Progenitor cell of endocrine pancreas (in vitro differentiated cells): Measurements from ENCODE around the gene AFAP1L1. TPM values are rescaled to one million over a fixed set of nuclear protein-coding genes. Genes with fewer than 3 reads are reported as not detected.

ENCODE experiments used
- DNase-seq: peaks from one replicate; pipeline ENCODE4 v3.0.0; 2021; ENCODE audit warnings: low spot score; ENCODE audit not compliant: unreplicated experiment
- H3K27ac Mint-ChIP-seq: 2 replicates; pipeline ENCODE4 v1.8.0; 2021; ENCODE audit warnings: mild to moderate bottlenecking, moderate library complexity, mixed read lengths
- H3K27me3 Mint-ChIP-seq: 2 replicates; pipeline ENCODE4 v1.8.0; 2021; ENCODE audit warnings: mixed read lengths
- H3K36me3 Mint-ChIP-seq: 2 replicates; pipeline ENCODE4 v1.8.0; 2022; ENCODE audit warnings: mixed read lengths; ENCODE audit not compliant: insufficient read depth
- H3K4me1 Mint-ChIP-seq: 2 replicates; pipeline ENCODE4 v1.8.0; 2021; ENCODE audit warnings: low read depth, mixed read lengths
- H3K4me3 Mint-ChIP-seq: 2 replicates; pipeline ENCODE4 v1.8.0; 2021; ENCODE audit warnings: low read depth, mild to moderate bottlenecking, moderate library complexity, mixed read lengths
- H3K9me3 Mint-ChIP-seq: 2 replicates; pipeline ENCODE4 v1.8.0; 2021; ENCODE audit warnings: low read depth, mixed read lengths
- total RNA-seq: library from RNA; stranded (reverse); gene quantifications from 2 replicates; pipeline ENCODE4 v1.2.1, GENCODE V29; 2021
- TF ChIP-seq, protein P1 (sequence below): fragments of 200-600 bp; sonication (generic); IDR thresholded peaks from one replicate; pipeline ENCODE4 v1.5.0; 2021; ENCODE audit warnings: antibody characterized with exemption, mild to moderate bottlenecking; ENCODE audit not compliant: unreplicated experiment

The AFAP1L1 gene
- total RNA-seq, 1 donor from 2014 or later: 0.69 TPM

DNA sequence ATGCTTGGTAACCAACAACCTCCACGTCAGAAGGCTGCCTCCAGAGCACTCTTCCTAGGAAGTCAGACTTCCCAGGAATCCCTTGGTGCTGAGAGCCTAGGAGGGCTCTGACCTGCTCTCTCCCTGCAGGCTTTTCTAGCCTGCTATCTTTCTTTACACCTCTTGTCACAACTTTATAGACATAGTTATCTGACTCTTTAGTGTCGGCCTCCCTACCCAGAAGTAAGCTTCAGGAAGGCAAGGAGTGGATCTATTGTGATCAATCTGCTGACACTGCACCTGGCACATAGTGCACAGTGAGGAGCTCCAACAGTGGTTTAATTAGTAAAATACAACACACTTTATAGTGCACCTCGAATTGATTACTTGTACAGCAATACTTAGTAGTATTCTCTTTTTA, 2.3 kb downstream of the AFAP1L1 start:
- no peak for DNase-seq
- H3K9me3 Mint-ChIP-seq: peaks cover 3% of the 10 kb centered on the region
- no peak overlapping the region for H3K4me3 Mint-ChIP-seq
- peaks cover 17% of the 10 kb centered on the region for H3K4me1 Mint-ChIP-seq
- H3K27ac Mint-ChIP-seq: peak overlapping the region; percentile 71
- H3K36me3 Mint-ChIP-seq: no peaks in the 10 kb centered on the region
- peaks cover 53% of the 10 kb centered on the region for H3K27me3 Mint-ChIP-seq
- TF ChIP-seq, protein P1, sequence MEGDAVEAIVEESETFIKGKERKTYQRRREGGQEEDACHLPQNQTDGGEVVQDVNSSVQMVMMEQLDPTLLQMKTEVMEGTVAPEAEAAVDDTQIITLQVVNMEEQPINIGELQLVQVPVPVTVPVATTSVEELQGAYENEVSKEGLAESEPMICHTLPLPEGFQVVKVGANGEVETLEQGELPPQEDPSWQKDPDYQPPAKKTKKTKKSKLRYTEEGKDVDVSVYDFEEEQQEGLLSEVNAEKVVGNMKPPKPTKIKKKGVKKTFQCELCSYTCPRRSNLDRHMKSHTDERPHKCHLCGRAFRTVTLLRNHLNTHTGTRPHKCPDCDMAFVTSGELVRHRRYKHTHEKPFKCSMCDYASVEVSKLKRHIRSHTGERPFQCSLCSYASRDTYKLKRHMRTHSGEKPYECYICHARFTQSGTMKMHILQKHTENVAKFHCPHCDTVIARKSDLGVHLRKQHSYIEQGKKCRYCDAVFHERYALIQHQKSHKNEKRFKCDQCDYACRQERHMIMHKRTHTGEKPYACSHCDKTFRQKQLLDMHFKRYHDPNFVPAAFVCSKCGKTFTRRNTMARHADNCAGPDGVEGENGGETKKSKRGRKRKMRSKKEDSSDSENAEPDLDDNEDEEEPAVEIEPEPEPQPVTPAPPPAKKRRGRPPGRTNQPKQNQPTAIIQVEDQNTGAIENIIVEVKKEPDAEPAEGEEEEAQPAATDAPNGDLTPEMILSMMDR: no peak

DNA sequence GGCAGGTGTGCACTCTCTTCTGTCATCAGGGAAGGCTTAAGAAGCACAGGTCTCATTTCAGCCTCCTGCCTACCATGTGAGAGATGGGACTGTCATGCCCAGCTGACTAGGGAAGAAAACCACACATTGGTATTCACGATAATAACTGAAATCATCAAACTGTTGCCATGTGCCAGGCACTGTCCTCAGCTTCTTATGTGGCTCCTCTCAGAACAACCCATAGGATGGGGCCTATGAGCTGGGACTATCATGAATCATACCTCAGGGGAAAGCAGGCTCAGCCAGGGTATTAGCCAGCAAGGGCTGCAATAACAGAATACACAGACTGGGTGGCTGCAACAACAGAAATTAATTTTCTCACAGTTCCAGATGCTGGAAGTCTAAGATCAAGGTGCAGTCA, 3.3 kb downstream of the AFAP1L1 start:
- H3K9me3 Mint-ChIP-seq: no peaks in the 10 kb centered on the region

DNA sequence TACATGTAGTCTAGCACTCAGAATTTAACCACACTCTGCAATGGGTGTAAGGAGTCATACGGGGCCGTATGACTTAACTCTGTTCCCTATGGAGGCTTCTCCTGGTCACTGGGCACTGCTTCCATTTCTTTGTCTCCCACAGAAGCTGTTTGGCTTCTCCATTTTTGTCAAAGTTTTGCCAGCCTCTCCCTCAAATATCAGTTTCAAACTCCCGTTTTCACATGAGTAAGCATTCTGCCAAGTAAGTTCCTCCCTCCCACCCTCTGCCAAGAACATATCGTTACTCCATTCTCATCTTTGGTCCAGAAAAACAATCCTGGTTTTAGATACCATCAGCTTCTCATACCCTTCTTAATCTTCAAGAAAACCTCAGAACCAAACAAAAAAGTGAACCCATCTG, 6.1 kb downstream of the AFAP1L1 start:
- Mint-ChIP-seq H3K4me1 (peaks cover 11% of the 10 kb centered on the region), H3K4me3 (no peak overlapping the region), H3K9me3 (no peaks in the 10 kb centered on the region), H3K27ac (no peak overlapping the region), H3K27me3 (peaks cover 53% of the 10 kb centered on the region), H3K36me3 (no peaks in the 10 kb centered on the region)
- no peak for DNase-seq
- TF ChIP-seq, protein P1: no peak

More for the DNA sequence above, 3.3 kb downstream of the AFAP1L1 start:
- TF ChIP-seq, protein P1: no peak
- peaks cover 17% of the 10 kb centered on the region for H3K4me1 Mint-ChIP-seq
- no peaks in the 10 kb centered on the region for H3K36me3 Mint-ChIP-seq
- no peak overlapping the region for H3K27ac Mint-ChIP-seq
- no peak overlapping the region for H3K4me3 Mint-ChIP-seq
- DNase-seq: no peak
- H3K27me3 Mint-ChIP-seq: peaks cover 58% of the 10 kb centered on the region

DNA sequence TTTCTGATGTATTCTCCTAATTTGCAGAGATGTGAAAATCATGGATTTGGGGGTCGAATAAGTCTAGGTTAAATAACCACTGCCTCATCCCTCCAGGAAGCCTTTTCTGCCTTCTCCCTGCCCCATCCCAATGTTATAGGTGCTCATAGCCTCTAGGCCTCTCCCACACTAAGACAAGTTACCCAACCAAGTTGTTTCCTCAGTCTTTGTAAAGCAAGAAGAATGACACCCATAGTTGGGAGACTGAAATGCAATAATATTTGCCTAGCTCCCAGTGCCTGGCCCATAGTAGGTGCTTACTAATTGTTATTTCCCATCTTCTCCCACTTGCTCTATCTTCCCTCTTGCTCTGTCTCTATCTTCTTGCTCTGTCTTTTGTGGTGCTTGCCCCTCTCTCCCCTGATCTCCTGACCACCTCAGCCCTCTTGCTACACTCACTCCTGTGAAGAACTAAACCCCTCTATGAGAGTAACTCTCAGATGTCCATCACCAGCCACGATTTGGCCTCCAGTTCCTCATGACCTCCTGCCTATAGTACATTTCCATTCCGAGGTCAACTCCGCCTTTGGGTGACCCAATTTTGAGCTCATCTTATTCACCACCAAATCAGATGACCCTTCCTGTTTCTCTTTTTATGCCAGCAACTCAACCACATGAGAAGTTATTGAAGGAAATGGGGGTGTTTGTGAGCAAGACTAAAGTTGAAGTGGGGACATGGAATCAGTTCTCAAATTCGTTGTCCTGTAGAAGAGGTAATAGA, 7.0 kb downstream of the AFAP1L1 start:
- TF ChIP-seq, protein P1: no peak
- no peaks in the 10 kb centered on the region for H3K36me3 Mint-ChIP-seq
- peaks cover 50% of the 10 kb centered on the region for H3K27me3 Mint-ChIP-seq

DNA sequence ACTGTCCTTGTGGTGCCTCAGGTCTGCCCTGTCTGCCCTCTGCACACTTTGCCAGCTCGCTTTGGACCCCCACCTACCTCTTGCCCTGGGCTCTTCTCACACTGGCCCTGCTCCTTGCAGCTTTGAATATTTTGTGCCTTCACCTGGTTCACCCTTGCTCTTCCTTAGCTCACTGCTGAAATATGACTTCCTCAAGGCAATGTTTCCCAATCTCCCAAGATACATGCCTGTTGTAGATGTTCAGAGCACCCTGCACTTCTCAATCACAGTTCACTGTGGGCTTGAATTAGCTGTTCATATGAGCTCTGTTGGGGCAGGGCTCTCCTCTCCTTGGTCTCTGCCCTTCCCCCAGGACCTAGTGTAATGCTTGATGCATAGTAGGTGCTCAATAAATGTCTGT, 8.0 kb downstream of the AFAP1L1 start:
- no peaks in the 10 kb centered on the region for H3K9me3 Mint-ChIP-seq
- no peak overlapping the region for H3K27ac Mint-ChIP-seq
- TF ChIP-seq, protein P1: no peak

More for the DNA sequence above, 7.0 kb downstream of the AFAP1L1 start:
- H3K9me3 Mint-ChIP-seq: no peaks in the 10 kb centered on the region
- H3K4me3 Mint-ChIP-seq: no peak overlapping the region
- H3K27ac Mint-ChIP-seq: no peak overlapping the region
- no peak for DNase-seq
- H3K4me1 Mint-ChIP-seq: peaks cover 4% of the 10 kb centered on the region

More for the DNA sequence above, 8.0 kb downstream of the AFAP1L1 start:
- no peak overlapping the region for H3K4me3 Mint-ChIP-seq
- no peaks in the 10 kb centered on the region for H3K4me1 Mint-ChIP-seq
- H3K27me3 Mint-ChIP-seq: peaks cover 56% of the 10 kb centered on the region
- H3K36me3 Mint-ChIP-seq: no peaks in the 10 kb centered on the region
- no peak for DNase-seq
